ENCODE results near the gene TTC1.

DNA sequence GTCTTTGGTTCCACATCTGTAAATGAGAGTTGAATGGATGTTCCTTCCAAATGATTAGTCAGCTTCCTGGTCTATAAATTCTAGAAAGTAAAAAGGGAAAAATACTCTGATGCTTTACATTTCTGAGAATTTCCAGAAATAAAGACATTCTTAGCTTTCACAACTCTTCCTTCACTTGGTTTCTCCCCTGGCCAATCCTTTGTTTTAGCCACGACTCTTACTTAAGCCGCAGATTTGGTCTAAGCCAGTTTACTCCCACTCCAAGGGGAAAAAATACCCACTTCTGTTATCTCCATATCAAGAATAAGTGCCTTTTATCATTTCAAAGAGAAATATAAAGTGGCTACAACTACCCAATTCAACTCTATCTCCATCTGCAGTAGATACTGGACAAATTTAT, 80.6 kb downstream of the TTC1 start:
- TF ChIP-seq CTCF (IDR thresholded peaks at IDR 0.05), result no peak
- TF ChIP-seq POLR2A (IDR thresholded peaks at IDR 0.05), result no peak

Data from right lobe of liver (tissue), 4 donors.